OCI-LY3 (cell line): ENCODE measurements around the gene USP6.

ENCODE experiments used
- EZH2phosphoT487 ChIP-seq: fragments of 200-600 bp; shearing (Covaris generic); IDR thresholded peaks from 2 replicates; pipeline ENCODE4 v1.6.1; 2018; ENCODE audit warnings: antibody characterized with exemption, mixed run types, low read depth
- TF ChIP-seq, protein P1 (sequence below): fragments of 200-600, 300-600 bp; sonication (generic); IDR thresholded peaks from 2 replicates; pipeline ENCODE4 v1.5.1; 2014; ENCODE audit warnings: antibody characterized with exemption, low read length, low read depth

DNA sequence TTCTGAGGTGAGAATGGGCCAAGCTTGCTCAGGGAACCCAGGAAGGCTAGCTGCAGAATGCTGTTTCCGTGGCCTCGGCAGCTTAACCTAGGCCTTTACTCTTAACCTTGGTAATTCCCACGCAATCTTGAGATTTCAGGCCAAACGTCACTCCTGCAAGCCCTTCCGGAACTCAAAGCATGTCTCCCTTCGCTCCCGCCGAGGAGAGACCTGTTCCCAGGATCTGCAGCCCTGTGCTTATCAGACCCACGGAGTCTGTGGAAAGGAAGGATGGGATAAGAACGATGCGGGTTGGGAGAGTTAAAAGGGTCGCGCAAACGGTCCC lies 38.1 kb upstream of the USP6 start:
- TF ChIP-seq, protein P1, sequence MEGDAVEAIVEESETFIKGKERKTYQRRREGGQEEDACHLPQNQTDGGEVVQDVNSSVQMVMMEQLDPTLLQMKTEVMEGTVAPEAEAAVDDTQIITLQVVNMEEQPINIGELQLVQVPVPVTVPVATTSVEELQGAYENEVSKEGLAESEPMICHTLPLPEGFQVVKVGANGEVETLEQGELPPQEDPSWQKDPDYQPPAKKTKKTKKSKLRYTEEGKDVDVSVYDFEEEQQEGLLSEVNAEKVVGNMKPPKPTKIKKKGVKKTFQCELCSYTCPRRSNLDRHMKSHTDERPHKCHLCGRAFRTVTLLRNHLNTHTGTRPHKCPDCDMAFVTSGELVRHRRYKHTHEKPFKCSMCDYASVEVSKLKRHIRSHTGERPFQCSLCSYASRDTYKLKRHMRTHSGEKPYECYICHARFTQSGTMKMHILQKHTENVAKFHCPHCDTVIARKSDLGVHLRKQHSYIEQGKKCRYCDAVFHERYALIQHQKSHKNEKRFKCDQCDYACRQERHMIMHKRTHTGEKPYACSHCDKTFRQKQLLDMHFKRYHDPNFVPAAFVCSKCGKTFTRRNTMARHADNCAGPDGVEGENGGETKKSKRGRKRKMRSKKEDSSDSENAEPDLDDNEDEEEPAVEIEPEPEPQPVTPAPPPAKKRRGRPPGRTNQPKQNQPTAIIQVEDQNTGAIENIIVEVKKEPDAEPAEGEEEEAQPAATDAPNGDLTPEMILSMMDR: no peak
- no peak for TF ChIP-seq EZH2phosphoT487
